Sigmoid colon (tissue), 7 donors: ENCODE measurements around the gene STK40. TPM values are rescaled to one million over a fixed set of nuclear protein-coding genes. Genes with fewer than 3 reads are reported as not detected.
A peak's percentile ranks its signal among the peaks of the same experiment; 100 is the strongest.

Experiments used
- DNase-seq: peaks from one replicate; pipeline ENCODE4 v3.0.0-alpha.2; 2019
- H3K27ac ChIP-seq, 4 donors: fragments of 200-600 bp; sonication (generic); one replicate each; pipeline ENCODE4 v1.5.1; 2016 to 2019; ENCODE audit warnings: mild to moderate bottlenecking in 1 of 4
- H3K27me3 ChIP-seq, 3 donors: fragments of 200-600 bp; sonication (generic); one replicate each; pipeline ENCODE4 v1.5.1; 2019; ENCODE audit warnings: mild to moderate bottlenecking in 1 of 3
- H3K36me3 ChIP-seq, 4 donors: fragments of 200-600 bp; sonication (generic); one replicate each; pipeline ENCODE4 v1.5.1; 2016 to 2019
- H3K4me1 ChIP-seq, 4 donors: fragments of 200-600 bp; sonication (generic); one replicate each; pipeline ENCODE4 v1.5.1; 2017 to 2019
- H3K4me3 ChIP-seq, 4 donors: fragments of 200-600 bp; sonication (generic); one replicate each; pipeline ENCODE4 v1.5.1; 2017 to 2019; ENCODE audit warnings: mild to moderate bottlenecking in 2 of 4, moderate library complexity in 1 of 4
- H3K9me3 ChIP-seq, 4 donors: fragments of 200-600 bp in 3 of 4; sonication (generic) in 3 of 4; one replicate each; pipeline versions ENCODE4 v1.5.1 to v1.6.1; 2013 to 2019
- EP300 ChIP-seq, 4 donors: sonication (generic); formaldehyde crosslinking; IDR thresholded peaks; one replicate each; pipeline ENCODE4 v1.6.1; 2017; ENCODE audit warnings: antibody characterized with exemption in 4 of 4
- POLR2A ChIP-seq, 2 donors: fragments of 450-650 bp; IDR thresholded peaks; one replicate each; pipeline ENCODE4 v1.6.1; 2016; ENCODE audit warnings: antibody characterized with exemption in 2 of 2, mild to moderate bottlenecking in 2 of 2, moderate library complexity in 2 of 2
- POLR2AphosphoS5 ChIP-seq, 4 donors: sonication (generic); formaldehyde crosslinking; IDR thresholded peaks; one replicate each; pipeline ENCODE4 v1.6.1; 2017; ENCODE audit warnings: antibody characterized with exemption in 4 of 4
- WGBS, 2 donors: extraction: QIAGEN DNeasy Blood & Tissue Kit; methylation state at CpG; one replicate each; pipeline ENCODE4 v1.1.7; 2013; 5-methylcytosine and 5-hydroxymethylcytosine counted together
- intact Hi-C: fragments of 100-400 bp; cut with DNase I; formaldehyde crosslinking; loops from one replicate; pipeline ENCODE4 v1.15.1; 2023
- polyA plus RNA-seq, 3 donors: library from polyadenylated mRNA; stranded (reverse); fragments of 200-250 nt; gene quantifications; one replicate each; pipeline ENCODE4 v1.2.3, GENCODE V29; 2013
- total RNA-seq, 4 donors: library from RNA; depleted of rRNA; stranded (reverse); fragments of >200 nt; gene quantifications; one replicate each; pipeline ENCODE4 v1.1.0, GENCODE V29; 2016
- TF ChIP-seq, protein P1 (sequence below), 4 experiments: fragments of 450-650 bp in 3 of 4; fragments of 200-600 bp in 1 of 4; IDR thresholded peaks; one replicate each; pipeline ENCODE4 v1.5.1; 2016 to 2019; ENCODE audit warnings: antibody characterized with exemption in 4 of 4, mild to moderate bottlenecking in 3 of 4, moderate library complexity in 2 of 4
- donor health status: healthy with polysubstance abuse.
- donor health status: Bipolar disorder and iron deficiency.
- donor health status: healthy.

Gene STK40
- total and polyA plus RNA-seq, 7 donors = 27.6 to 55.6 (median 40.7) TPM

- Histone ChIP-seq H3K36me3 (peaks cover 11 to 63% (median 49%) of the 10 kb centered on the region in 4 donors), H3K4me3 (no peak overlapping the region), H3K9me3 (no peaks in the 10 kb centered on the region), H3K27ac (no peak overlapping the region), H3K4me1 (peaks cover 0 to 44% (median 36%) of the 10 kb centered on the region in 4 donors), H3K27me3 (no peaks in the 10 kb centered on the region)
- intact Hi-C loops = no loop called here
- TF ChIP-seq, protein P1, sequence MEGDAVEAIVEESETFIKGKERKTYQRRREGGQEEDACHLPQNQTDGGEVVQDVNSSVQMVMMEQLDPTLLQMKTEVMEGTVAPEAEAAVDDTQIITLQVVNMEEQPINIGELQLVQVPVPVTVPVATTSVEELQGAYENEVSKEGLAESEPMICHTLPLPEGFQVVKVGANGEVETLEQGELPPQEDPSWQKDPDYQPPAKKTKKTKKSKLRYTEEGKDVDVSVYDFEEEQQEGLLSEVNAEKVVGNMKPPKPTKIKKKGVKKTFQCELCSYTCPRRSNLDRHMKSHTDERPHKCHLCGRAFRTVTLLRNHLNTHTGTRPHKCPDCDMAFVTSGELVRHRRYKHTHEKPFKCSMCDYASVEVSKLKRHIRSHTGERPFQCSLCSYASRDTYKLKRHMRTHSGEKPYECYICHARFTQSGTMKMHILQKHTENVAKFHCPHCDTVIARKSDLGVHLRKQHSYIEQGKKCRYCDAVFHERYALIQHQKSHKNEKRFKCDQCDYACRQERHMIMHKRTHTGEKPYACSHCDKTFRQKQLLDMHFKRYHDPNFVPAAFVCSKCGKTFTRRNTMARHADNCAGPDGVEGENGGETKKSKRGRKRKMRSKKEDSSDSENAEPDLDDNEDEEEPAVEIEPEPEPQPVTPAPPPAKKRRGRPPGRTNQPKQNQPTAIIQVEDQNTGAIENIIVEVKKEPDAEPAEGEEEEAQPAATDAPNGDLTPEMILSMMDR (IDR thresholded peaks at IDR 0.05) = no peak
- TF ChIP-seq POLR2AphosphoS5 (IDR thresholded peaks at IDR 0.05) (no peak), POLR2A (IDR thresholded peaks at IDR 0.05) (no peak), EP300 (IDR thresholded peaks at IDR 0.05) (no peak)
- no peak for DNase-seq
- WGBS, 2 donors = 95 to 96% methylated on average over 11 of the region's 11 CpGs
Observed at GRCh38 chr1:36354486-36354885, 31.2 kb downstream of the STK40 start.

- no peaks in the 10 kb centered on the region for H3K27me3 ChIP-seq
- WGBS, 2 donors = 86 to 90% methylated on average over 15 of the region's 15 CpGs
- TF ChIP-seq, protein P1 (IDR thresholded peaks at IDR 0.05) = no peak
- TF ChIP-seq EP300 (IDR thresholded peaks at IDR 0.05) = no peak
- TF ChIP-seq POLR2AphosphoS5 (IDR thresholded peaks at IDR 0.05) = no peak
- no peak for TF ChIP-seq POLR2A (IDR thresholded peaks at IDR 0.05)
- peaks cover 0 to 47% (median 39%) of the 10 kb centered on the region in 4 donors for H3K4me1 ChIP-seq
- H3K9me3 ChIP-seq = no peaks in the 10 kb centered on the region
- H3K4me3 ChIP-seq = no peak overlapping the region
- H3K36me3 ChIP-seq = peaks cover 17 to 59% (median 49%) of the 10 kb centered on the region in 4 donors
- intact Hi-C loops = no loop called here
- peak overlapping the region in 2 of 4 donors; percentile 80 to 88 for H3K27ac ChIP-seq
- no peak for DNase-seq
Observed at GRCh38 chr1:36352910-36353878, 32.5 kb downstream of the STK40 start.

- Histone ChIP-seq H3K36me3 (peaks cover 21 to 58% (median 48%) of the 10 kb centered on the region in 4 donors), H3K27me3 (no peaks in the 10 kb centered on the region), H3K4me3 (no peak overlapping the region), H3K4me1 (peaks cover 0 to 47% (median 39%) of the 10 kb centered on the region in 4 donors), H3K9me3 (no peaks in the 10 kb centered on the region), H3K27ac (peak overlapping the region; percentile 77 to 88 (median 81))
- TF ChIP-seq, protein P1 (IDR thresholded peaks at IDR 0.05) = no peak
- TF ChIP-seq POLR2A (IDR thresholded peaks at IDR 0.05) (no peak), EP300 (IDR thresholded peaks at IDR 0.05) (no peak), POLR2AphosphoS5 (IDR thresholded peaks at IDR 0.05) (no peak)
- 88 to 89% methylated on average over 13 of the region's 13 CpGs for WGBS, 2 donors
- intact Hi-C loops = no loop called here
- DNase-seq = no peak
Observed at GRCh38 chr1:36352125-36352909, 33.4 kb downstream of the STK40 start.

GRCh38 chr1:36351227-36351977, 34.3 kb downstream of the STK40 start:
- Histone ChIP-seq H3K27me3 (no peaks in the 10 kb centered on the region), H3K27ac (peak overlapping the region; percentile 77 to 88 (median 81)), H3K36me3 (peaks cover 30 to 63% (median 50%) of the 10 kb centered on the region in 4 donors), H3K4me3 (no peak overlapping the region), H3K4me1 (peaks cover 0 to 47% (median 39%) of the 10 kb centered on the region in 4 donors), H3K9me3 (no peaks in the 10 kb centered on the region)
- TF ChIP-seq, protein P1 (IDR thresholded peaks at IDR 0.05) = peak in 2 of 4 experiments; percentile 15
- TF ChIP-seq POLR2A (IDR thresholded peaks at IDR 0.05) = no peak
- no peak for DNase-seq
- WGBS, 2 donors = 74 to 83% methylated on average over 14 of the region's 14 CpGs
- intact Hi-C loops = loop anchor here (2.0 kb wide), 1 partner anchor 17 kb away; no protein-coding TSS in a partner anchor
